HEK293T (cell line): ENCODE results near the gene DEGS1.

Experiments
- ARNT ChIP-seq: fragments of 450-650 bp; IDR thresholded peaks from 2 replicates; pipeline ENCODE4 v1.6.1; 2017; ENCODE audit warnings: mild to moderate bottlenecking
- BHLHE40 ChIP-seq: fragments of 450-650 bp; IDR thresholded peaks from 2 replicates; pipeline ENCODE4 v1.6.1; 2016; ENCODE audit warnings: mild to moderate bottlenecking, moderate library complexity, borderline replicate concordance
- ELF4 ChIP-seq: fragments of 450-650 bp; IDR thresholded peaks from 2 replicates; pipeline ENCODE4 v1.6.1; 2017; ENCODE audit warnings: antibody characterized with exemption
- FOXA1 ChIP-seq: fragments of 450-650 bp; IDR thresholded peaks from 2 replicates; pipeline ENCODE4 v1.6.1; 2016; ENCODE audit warnings: mild to moderate bottlenecking
- FOXK2 ChIP-seq: fragments of 450-650 bp; IDR thresholded peaks from 2 replicates; pipeline ENCODE4 v1.6.1; 2016; ENCODE audit warnings: mild to moderate bottlenecking
- FOXM1 ChIP-seq: fragments of 450-650 bp; IDR thresholded peaks from 2 replicates; pipeline ENCODE4 v1.6.1; 2017; ENCODE audit warnings: mild to moderate bottlenecking, borderline replicate concordance
- HDGF ChIP-seq: fragments of 450-650 bp; IDR thresholded peaks from 2 replicates; pipeline ENCODE4 v1.6.1; 2017; ENCODE audit warnings: antibody characterized with exemption, borderline replicate concordance
- LEF1 ChIP-seq: fragments of 450-650 bp; IDR thresholded peaks from 2 replicates; pipeline ENCODE4 v1.6.1; 2017; ENCODE audit warnings: mild to moderate bottlenecking, borderline replicate concordance
- SP1 ChIP-seq: fragments of 450-650 bp; IDR thresholded peaks from 2 replicates; pipeline ENCODE4 v1.6.1; 2017
- SUZ12 ChIP-seq: fragments of 450-650 bp; IDR thresholded peaks from 2 replicates; pipeline ENCODE4 v1.6.1; 2016; ENCODE audit warnings: mild to moderate bottlenecking
- ZNF384 ChIP-seq: fragments of 450-650 bp; IDR thresholded peaks from 2 replicates; pipeline ENCODE4 v1.6.1; 2016

GRCh38 chr1:224201383-224201782 is 18.3 kb downstream of the DEGS1 start:
- TF ChIP-seq FOXM1 = no peak
- TF ChIP-seq SUZ12 = no peak
- TF ChIP-seq FOXK2 = no peak
- TF ChIP-seq ZNF384 = no peak
- TF ChIP-seq FOXA1 = no peak
- TF ChIP-seq ELF4 = no peak
- TF ChIP-seq LEF1 = no peak
- TF ChIP-seq ARNT = no peak
- no peak for TF ChIP-seq SP1
- TF ChIP-seq BHLHE40 = no peak
- no peak for TF ChIP-seq HDGF
